NCI-H146 treated with DMSO at 0.1 percent for 48 hours (cell line): ENCODE measurements around the gene DUS3L.
A peak's percentile ranks its signal among the peaks of the same experiment; 100 is the strongest.

Experiments used
- DNase-seq: peaks from one replicate; lab custom pipeline; 2025; ENCODE audit not compliant: unreplicated experiment; lab: John Stamatoyannopoulos, UW

Gene DUS3L

DNA sequence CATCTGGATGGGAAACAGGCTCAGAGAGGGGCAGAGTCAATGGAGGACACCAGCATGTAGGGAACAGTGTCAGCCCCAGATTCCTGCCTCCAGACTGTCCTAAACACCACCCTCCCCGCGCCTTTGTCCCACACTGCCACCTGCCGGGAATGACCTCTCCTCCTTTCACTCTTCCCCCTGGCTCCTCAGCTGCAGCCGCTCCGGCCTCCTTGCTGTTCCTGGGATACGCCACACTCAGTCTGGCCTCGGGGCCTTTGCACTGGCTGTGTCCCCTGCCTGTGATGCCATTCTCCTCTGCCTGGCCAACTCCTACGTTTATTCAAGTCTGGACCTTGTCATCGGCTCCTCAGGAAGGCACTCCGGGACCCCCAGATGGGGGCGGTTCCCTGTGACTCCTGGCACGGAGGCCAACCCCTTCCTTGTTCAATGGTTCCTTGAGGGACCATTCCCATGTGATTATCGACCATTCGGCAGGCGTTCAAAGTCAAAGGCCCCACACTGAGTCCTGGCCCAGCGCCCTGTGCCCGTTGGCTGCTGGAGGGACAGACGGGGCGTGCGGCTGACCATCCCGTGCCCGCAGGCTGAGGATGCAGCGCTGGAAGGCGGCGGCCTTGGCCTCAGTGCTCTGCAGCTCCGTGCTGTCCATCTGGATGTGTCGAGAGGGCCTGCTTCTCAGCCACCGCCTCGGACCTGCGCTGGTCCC is 32.8 kb upstream of the DUS3L start:
- no peak for DNase-seq

- DNase-seq, result no peak
Observed at GRCh38 chr19:5822181-5822844, 31.4 kb upstream of the DUS3L start.

GRCh38 chr19:5821521-5822180 is 30.7 kb upstream of the DUS3L start:
- no peak for DNase-seq

GRCh38 chr19:5820785-5821184 is 29.8 kb upstream of the DUS3L start:
- DNase-seq, result no peak

DNA sequence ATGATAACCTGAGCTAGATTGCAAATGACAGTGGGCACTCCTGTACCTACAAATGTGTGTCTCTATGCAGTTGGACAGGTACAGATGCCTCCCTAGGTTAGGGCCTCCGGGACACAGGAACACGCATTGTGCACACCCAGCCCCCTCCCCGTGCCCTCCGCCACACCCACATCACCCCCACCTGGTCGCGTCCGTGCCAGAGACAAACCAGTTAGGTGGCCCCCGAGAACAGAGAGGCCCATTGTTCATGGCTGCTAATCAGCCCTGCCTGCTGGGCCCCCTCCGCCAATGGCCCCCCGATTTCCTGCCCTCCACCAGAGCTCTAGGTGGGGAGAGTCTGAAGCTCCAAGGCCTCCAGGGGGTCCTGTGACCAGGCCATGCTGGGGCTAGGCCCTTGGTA is 27.6 kb upstream of the DUS3L start:
- no peak for DNase-seq

DNA sequence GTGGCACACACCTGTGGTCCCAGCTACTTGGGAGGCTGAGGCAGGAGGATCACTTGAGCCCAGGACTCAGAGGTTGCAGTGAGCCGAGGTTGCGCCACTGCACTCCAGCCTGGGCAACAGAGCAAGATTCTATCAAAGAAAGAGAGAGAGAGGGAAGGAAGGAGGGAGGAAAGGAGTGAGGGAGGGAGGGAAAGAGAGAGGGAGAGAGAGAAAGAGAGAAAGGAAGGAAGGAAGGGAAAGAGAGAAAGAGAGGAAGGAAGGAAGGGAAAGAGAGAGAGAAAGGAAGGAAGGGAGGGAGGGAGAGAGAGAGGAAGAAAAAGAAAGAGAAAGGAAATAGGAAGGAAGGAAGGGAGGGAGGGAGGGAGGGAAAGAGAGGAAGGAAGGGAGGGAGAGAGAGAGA is 26.3 kb upstream of the DUS3L start:
- DNase-seq, result no peak

DNA sequence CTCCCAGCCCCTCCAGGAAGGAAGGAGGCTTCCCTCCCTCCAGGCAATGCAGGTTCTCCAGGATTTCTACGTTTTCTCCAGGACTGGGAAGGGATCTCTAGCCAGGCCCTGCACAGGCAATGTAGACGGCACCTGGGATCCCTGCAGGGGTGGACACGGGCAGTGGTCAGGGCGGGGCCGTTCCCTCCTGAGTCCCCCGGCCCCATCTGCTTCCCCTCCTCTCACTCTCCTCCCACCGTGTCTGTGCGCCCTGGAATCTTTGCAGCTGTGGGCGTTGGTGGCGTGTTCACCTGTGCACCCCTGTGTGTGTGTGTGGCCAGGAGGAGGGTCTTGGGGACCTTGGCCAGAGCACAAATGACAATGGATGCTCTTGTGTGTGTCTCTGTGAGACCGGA is 23.9 kb upstream of the DUS3L start:
- no peak for DNase-seq

- DNase-seq, result no peak
Observed at GRCh38 chr19:5814123-5814851, 23.3 kb upstream of the DUS3L start.

- no peak for DNase-seq
Observed at GRCh38 chr19:5811117-5811516, 20.2 kb upstream of the DUS3L start.

DNA sequence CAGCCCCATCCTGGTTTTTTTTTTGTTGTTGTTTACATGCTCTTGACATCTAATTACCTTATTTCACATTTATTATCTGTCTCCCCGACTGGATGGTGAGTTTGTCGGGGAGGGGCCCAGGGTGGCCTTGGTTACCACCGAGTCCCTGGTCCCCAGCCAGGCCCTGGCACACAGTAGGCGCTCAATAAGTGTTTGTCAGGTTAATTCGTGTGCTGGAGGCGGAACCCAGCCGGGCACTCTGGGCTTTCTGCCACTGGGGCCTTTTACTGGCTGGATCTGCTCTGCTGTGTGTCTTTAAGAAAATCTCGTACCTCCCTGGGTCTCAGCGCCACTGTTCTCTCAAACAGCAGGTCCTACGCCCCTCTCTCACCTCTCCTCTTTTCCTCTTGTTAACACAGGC is 18.5 kb upstream of the DUS3L start:
- no peak for DNase-seq

DNA sequence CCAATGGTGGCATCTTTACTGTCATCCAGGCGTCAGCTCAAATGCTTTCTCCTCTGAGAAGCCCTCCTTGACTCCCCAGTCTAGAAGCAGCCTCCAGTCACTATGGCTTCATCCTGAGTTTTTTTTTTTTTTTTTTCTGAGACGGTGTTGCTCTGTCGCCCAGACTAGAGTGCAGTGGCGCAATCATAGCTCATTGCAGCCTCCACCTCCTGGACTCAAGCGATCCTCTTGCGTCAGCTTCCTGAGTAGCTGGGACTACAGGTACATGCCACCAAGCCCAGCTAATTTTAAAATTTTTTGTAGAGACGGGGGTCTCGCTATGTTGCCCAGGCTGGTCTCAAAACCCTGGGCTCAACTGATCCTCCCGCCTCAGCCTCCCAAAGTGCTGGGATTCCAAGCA is 18.1 kb upstream of the DUS3L start:
- DNase-seq, result no peak

- DNase-seq, result no peak
Observed at GRCh38 chr19:5808120-5808816, 17.3 kb upstream of the DUS3L start.

DNA sequence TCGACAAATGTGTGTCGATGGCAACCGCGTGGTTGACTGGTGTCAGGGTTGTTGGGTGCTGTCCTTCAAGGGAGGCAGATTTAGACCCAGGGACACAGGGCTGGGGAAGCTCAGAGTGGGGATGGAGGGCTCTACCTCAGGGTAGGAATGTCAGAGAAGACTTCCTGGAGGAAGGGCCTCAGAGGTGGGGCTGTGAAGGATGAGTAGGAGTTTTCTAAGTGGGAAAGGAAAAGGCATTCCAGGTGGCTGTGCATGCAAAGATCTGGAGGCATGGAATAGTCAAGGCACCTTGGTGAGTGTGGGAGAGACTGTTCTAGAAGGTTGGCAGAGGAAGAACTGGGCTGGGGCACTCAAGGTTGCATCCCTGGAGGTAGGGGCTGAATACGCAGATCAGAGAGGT is 15.9 kb upstream of the DUS3L start:
- DNase-seq, result no peak

GRCh38 chr19:5806133-5806489 is 15.1 kb upstream of the DUS3L start:
- DNase-seq, result no peak

- DNase-seq, result peak; percentile 39
Observed at GRCh38 chr19:5805462-5806132, 14.6 kb upstream of the DUS3L start.

GRCh38 chr19:5804516-5805461 is 13.8 kb upstream of the DUS3L start, which contains the start of gene NRTN:
TSS of gene NRTN (plus strand) at chr19:5805067. CDS start at chr19:5824166, 19,099 bp downstream.
- DNase-seq, result no peak

GRCh38 chr19:5803752-5804515 is 13.0 kb upstream of the DUS3L start:
- peak; percentile 78 for DNase-seq

DNA sequence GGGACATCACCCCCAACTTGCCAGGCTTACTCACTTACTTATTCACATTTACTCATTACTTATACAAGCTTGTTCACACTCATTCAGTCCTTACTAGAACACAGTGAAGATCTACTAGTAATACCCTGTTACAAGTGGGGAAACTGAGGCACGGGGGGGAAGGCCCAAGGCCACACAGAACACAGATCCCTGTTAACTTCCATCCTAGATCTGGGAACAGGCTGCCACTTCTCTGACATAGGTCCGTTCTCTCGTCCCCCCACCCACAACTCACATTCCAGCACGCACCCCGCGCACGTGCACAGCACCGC is 12.4 kb upstream of the DUS3L start:
- no peak for DNase-seq
